NCI-H146 treated with DMSO at 0.1 percent for 48 hours (cell line): ENCODE data around the gene ITGB3.

Experiments
- DNase-seq: peaks from one replicate; lab custom pipeline; 2025; ENCODE audit not compliant: unreplicated experiment; lab: John Stamatoyannopoulos, UW

Gene ITGB3

GRCh38 chr17:47325176-47325575 lies 71.5 kb downstream of the ITGB3 start:
- DNase-seq, result no peak

GRCh38 chr17:47330548-47330947 lies 76.9 kb downstream of the ITGB3 start:
- no peak for DNase-seq

GRCh38 chr17:47332287-47332686 lies 78.7 kb downstream of the ITGB3 start:
- DNase-seq, result no peak

- DNase-seq, result no peak
Observed at GRCh38 chr17:47335101-47335936, 81.7 kb downstream of the ITGB3 start.

- no peak for DNase-seq
Observed at GRCh38 chr17:47338026-47338425, 84.4 kb downstream of the ITGB3 start.

- DNase-seq, result no peak
Observed at GRCh38 chr17:47352848-47353247, 99.2 kb downstream of the ITGB3 start.

- no peak for DNase-seq
Observed at GRCh38 chr17:47358652-47359051, 105.0 kb downstream of the ITGB3 start.
